ENCODE results near the gene ZFP64.
"Not testable (repeated sequence)": the region's sequence is repeated elsewhere in the genome, so short reads cannot be mapped to it uniquely, and the experiment has no call there.

ZFP64 gene

GRCh38 chr20:52160049-52160570 is 31.5 kb downstream of the ZFP64 start:
- Mint-ChIP-seq H3K9me3 (peaks cover 3% of the 10 kb centered on the region), H3K4me3 (no peak overlapping the region), H3K27me3 (no peaks in the 10 kb centered on the region), H3K27ac (no peak overlapping the region), H3K4me1 (no peaks in the 10 kb centered on the region), H3K36me3 (peaks cover 54% of the 10 kb centered on the region)
- CTCF ChIA-PET, result no interaction called here
- no peak for DNase-seq

- peaks cover 42% of the 10 kb centered on the region for H3K36me3 Mint-ChIP-seq
- CTCF ChIA-PET, result no interaction called here
Measured at GRCh38 chr20:52154575-52154974, 37.0 kb downstream of the ZFP64 start.

DNA sequence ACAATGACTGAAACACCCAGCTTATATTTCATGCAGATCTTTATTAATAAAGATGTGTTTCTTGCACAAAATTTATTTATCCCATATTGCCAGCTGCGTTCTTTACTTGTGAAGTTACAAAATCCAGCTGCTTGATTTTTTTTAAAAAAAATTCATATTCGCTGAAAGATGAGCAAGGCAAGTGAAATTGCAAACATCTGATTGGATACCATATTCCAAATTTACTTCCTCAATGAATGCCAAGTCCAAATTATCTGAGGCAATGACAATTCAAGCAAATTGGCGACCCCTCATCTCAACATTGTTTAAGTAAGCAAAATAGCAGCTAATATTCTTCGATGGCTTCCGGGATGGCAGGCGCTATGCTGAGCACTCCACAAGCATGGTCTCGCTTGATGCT is 37.7 kb downstream of the ZFP64 start:
- H3K9me3 Mint-ChIP-seq, result peaks cover 3% of the 10 kb centered on the region
- no peak for DNase-seq
- no peak overlapping the region for H3K27ac Mint-ChIP-seq
- no peak overlapping the region for H3K4me3 Mint-ChIP-seq
- CTCF ChIA-PET, result interaction anchor here (0.9 to 1.1 kb wide), 3 partner anchors 22 to 28 kb away, joined by 3 read pairs; no protein-coding TSS in a partner anchor
- no peaks in the 10 kb centered on the region for H3K4me1 Mint-ChIP-seq
- H3K27me3 Mint-ChIP-seq, result no peaks in the 10 kb centered on the region
- H3K36me3 Mint-ChIP-seq, result peaks cover 37% of the 10 kb centered on the region

More at GRCh38 chr20:52154575-52154974, 37.0 kb downstream of the ZFP64 start:
- Mint-ChIP-seq H3K4me1 (no peaks in the 10 kb centered on the region), H3K9me3 (peaks cover 3% of the 10 kb centered on the region), H3K4me3 (no peak overlapping the region), H3K27me3 (no peaks in the 10 kb centered on the region), H3K27ac (no peak overlapping the region)
- DNase-seq, result no peak

DNA sequence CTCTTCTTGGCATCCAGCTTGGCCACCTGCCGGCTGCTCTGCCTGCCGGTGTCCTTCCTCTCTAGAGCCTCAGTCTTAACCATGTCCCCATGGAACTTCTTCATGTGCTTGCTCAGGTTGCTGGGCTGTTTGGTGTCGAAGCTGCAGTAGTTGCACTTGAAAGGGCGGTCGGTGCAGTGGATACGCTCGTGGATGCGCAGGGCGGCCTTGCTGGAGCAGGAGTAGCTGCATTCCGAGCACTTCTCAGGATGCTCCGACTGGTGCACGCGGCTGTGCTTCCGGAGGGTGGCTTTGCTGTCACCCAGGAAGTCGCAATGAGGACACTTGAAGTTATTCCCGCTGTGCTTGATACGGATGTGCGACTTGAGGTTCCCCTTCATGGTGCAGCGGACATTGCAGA is 38.7 kb downstream of the ZFP64 start:
- H3K27me3 Mint-ChIP-seq, result no peaks in the 10 kb centered on the region
- no peak for DNase-seq
- no peak overlapping the region for H3K27ac Mint-ChIP-seq
- H3K36me3 Mint-ChIP-seq, result peaks cover 27% of the 10 kb centered on the region
- H3K9me3 Mint-ChIP-seq, result no peaks in the 10 kb centered on the region
- CTCF ChIA-PET, result interaction anchor here (0.9 to 1.1 kb wide), 3 partner anchors 21 to 27 kb away, joined by 3 read pairs; no protein-coding TSS in a partner anchor
- H3K4me1 Mint-ChIP-seq, result no peaks in the 10 kb centered on the region
- H3K4me3 Mint-ChIP-seq, result no peak overlapping the region

DNA sequence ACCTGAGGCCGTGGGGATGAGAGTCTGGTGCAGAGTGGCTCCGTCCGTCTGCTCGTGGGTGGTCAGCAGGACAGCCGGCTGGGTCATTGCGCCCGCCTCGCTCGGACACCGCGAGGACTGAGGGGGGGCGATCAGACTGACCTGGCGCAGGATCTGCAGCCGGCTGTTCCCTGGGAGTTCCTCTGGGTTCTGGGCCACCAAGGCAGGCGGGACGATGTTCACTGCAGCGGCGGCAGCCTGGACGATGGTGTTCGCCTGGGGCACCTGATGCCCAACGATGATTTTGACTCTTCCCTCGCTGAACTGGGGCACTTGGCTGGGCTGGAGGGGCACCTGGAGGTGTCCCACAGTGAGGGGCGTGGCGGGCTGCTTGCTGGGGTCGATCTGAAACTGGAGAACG is 39.2 kb downstream of the ZFP64 start:
- Mint-ChIP-seq H3K4me3 (no peak overlapping the region), H3K9me3 (no peaks in the 10 kb centered on the region), H3K4me1 (no peaks in the 10 kb centered on the region), H3K36me3 (peaks cover 24% of the 10 kb centered on the region), H3K27ac (no peak overlapping the region), H3K27me3 (no peaks in the 10 kb centered on the region)
- CTCF ChIA-PET, result no interaction called here
- no peak for DNase-seq

GRCh38 chr20:52150440-52151258 is 40.9 kb downstream of the ZFP64 start:
- H3K4me3 Mint-ChIP-seq, result no peak overlapping the region
- H3K27ac Mint-ChIP-seq, result no peak overlapping the region
- CTCF ChIA-PET, result interaction anchor here (1.3 kb wide), 1 partner anchor 22 kb away, joined by 5 read pairs; no protein-coding TSS in a partner anchor
- H3K27me3 Mint-ChIP-seq, result no peaks in the 10 kb centered on the region
- no peaks in the 10 kb centered on the region for H3K4me1 Mint-ChIP-seq
- H3K9me3 Mint-ChIP-seq, result no peaks in the 10 kb centered on the region
- DNase-seq, result peak; percentile 28
- peaks cover 12% of the 10 kb centered on the region for H3K36me3 Mint-ChIP-seq

DNA sequence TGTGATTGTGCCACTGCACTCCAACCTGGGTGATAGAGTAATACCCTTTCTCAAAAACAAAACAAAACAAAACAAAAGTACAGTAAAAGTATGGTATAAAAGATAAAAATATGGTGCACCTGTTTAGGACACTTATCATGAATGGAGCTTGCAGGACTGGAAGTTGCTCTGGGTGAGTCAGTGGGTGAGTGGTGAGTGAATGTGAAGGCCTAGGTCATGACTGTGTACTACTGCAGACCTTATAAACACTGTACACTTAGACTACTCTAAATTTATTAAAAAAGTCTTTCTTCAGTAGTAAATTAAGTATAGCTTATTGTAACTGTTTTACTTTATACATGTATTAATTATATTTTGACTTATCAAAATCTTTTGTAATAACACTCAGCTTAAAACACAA is 46.0 kb downstream of the ZFP64 start:
- no peaks in the 10 kb centered on the region for H3K9me3 Mint-ChIP-seq
- H3K27ac Mint-ChIP-seq, result no peak overlapping the region
- CTCF ChIA-PET, result interaction anchor here (0.6 kb wide), 1 partner anchor 27 kb away, joined by 3 read pairs; no protein-coding TSS in a partner anchor
- no peaks in the 10 kb centered on the region for H3K36me3 Mint-ChIP-seq
- H3K27me3 Mint-ChIP-seq, result no peaks in the 10 kb centered on the region
- DNase-seq, result no peak
- no peak overlapping the region for H3K4me3 Mint-ChIP-seq
- H3K4me1 Mint-ChIP-seq, result peaks cover 3% of the 10 kb centered on the region

GRCh38 chr20:52143277-52143676 is 48.3 kb downstream of the ZFP64 start:
- CTCF ChIA-PET, result no interaction called here
- H3K4me1 Mint-ChIP-seq, result peaks cover 3% of the 10 kb centered on the region
- DNase-seq, result no peak
- H3K4me3 Mint-ChIP-seq, result no peak overlapping the region
- no peaks in the 10 kb centered on the region for H3K36me3 Mint-ChIP-seq
- no peaks in the 10 kb centered on the region for H3K27me3 Mint-ChIP-seq
- H3K27ac Mint-ChIP-seq, result no peak overlapping the region
- H3K9me3 Mint-ChIP-seq, result no peaks in the 10 kb centered on the region

GRCh38 chr20:52142757-52143156 is 48.8 kb downstream of the ZFP64 start:
- Mint-ChIP-seq H3K9me3 (no peaks in the 10 kb centered on the region), H3K4me1 (peaks cover 3% of the 10 kb centered on the region), H3K36me3 (no peaks in the 10 kb centered on the region), H3K4me3 (no peak overlapping the region), H3K27ac (no peak overlapping the region), H3K27me3 (no peaks in the 10 kb centered on the region)
- DNase-seq, result no peak
- CTCF ChIA-PET, result no interaction called here

GRCh38 chr20:52139986-52140385 is 51.6 kb downstream of the ZFP64 start:
- DNase-seq, result no peak
- CTCF ChIA-PET, result interaction anchor here (2.0 kb wide), 1 partner anchor 11 kb away, joined by 8 read pairs; no protein-coding TSS in a partner anchor
- Mint-ChIP-seq H3K27me3 (no peaks in the 10 kb centered on the region), H3K27ac (no peak overlapping the region), H3K9me3 (no peaks in the 10 kb centered on the region), H3K4me3 (no peak overlapping the region), H3K4me1 (peaks cover 3% of the 10 kb centered on the region), H3K36me3 (no peaks in the 10 kb centered on the region)

GRCh38 chr20:52137850-52138249 is 53.7 kb downstream of the ZFP64 start:
- Mint-ChIP-seq H3K4me1 (no peaks in the 10 kb centered on the region), H3K27ac (no peak overlapping the region), H3K9me3 (no peaks in the 10 kb centered on the region), H3K4me3 (no peak overlapping the region), H3K36me3 (no peaks in the 10 kb centered on the region), H3K27me3 (no peaks in the 10 kb centered on the region)
- DNase-seq, result no peak
- CTCF ChIA-PET, result interaction anchor here (1.5 kb wide), 1 partner anchor 9 kb away, joined by 4 read pairs; no protein-coding TSS in a partner anchor

- H3K4me3 Mint-ChIP-seq, H3K4me1 Mint-ChIP-seq, CTCF ChIA-PET, H3K36me3 Mint-ChIP-seq, DNase-seq, H3K27me3 Mint-ChIP-seq, H3K27ac Mint-ChIP-seq, H3K9me3 Mint-ChIP-seq: not testable (repeated sequence)
Measured at GRCh38 chr20:52133714-52134113, 57.9 kb downstream of the ZFP64 start.

GRCh38 chr20:52132337-52132736 is 59.2 kb downstream of the ZFP64 start:
- Mint-ChIP-seq H3K4me3 (no peak overlapping the region), H3K27ac (no peak overlapping the region), H3K9me3 (no peaks in the 10 kb centered on the region), H3K36me3 (no peaks in the 10 kb centered on the region), H3K27me3 (peaks cover 4% of the 10 kb centered on the region), H3K4me1 (peaks cover 1% of the 10 kb centered on the region)
- DNase-seq, result no peak
- CTCF ChIA-PET, result no interaction called here

GRCh38 chr20:52131048-52131643 is 60.4 kb downstream of the ZFP64 start:
- no peaks in the 10 kb centered on the region for H3K9me3 Mint-ChIP-seq
- H3K27me3 Mint-ChIP-seq, result peaks cover 4% of the 10 kb centered on the region
- CTCF ChIA-PET, result interaction anchor here (0.6 to 0.8 kb wide), 2 partner anchors 22 to 1901 kb away, joined by 3 read pairs; no protein-coding TSS in a partner anchor
- no peaks in the 10 kb centered on the region for H3K36me3 Mint-ChIP-seq
- H3K27ac Mint-ChIP-seq, result no peak overlapping the region
- H3K4me1 Mint-ChIP-seq, result peaks cover 4% of the 10 kb centered on the region
- no peak for DNase-seq
- H3K4me3 Mint-ChIP-seq, result no peak overlapping the region

Measured in activated naive CD4-positive, alpha-beta T cell treated with anti-CD3 and anti-CD28 coated beads, Interleukin-2, amount 10 ng/mL, durations not matched to agents 7 days and 5 days (primary cell).